Esophagus (tissue), 2 donors: ENCODE data around the gene MATK. TPM values are rescaled to one million over a fixed set of nuclear protein-coding genes. Genes with fewer than 3 reads are reported as not detected.

Source experiments
- H3K27ac ChIP-seq, 2 donors: one replicate each; pipeline ENCODE4 v1.5.1; 2013; ENCODE audit warnings: low read depth in 2 of 2, mild to moderate bottlenecking in 2 of 2, inconsistent platforms in 1 of 2, low read length in 1 of 2, moderate library complexity in 1 of 2
- H3K27me3 ChIP-seq, 2 donors: one replicate each; pipeline ENCODE4 v1.6.1; 2013; ENCODE audit warnings: low read length in 2 of 2, control low read depth in 1 of 2, mild to moderate bottlenecking in 1 of 2; ENCODE audit not compliant: insufficient read depth in 2 of 2, control insufficient read depth in 1 of 2
- H3K36me3 ChIP-seq, 2 donors: one replicate each; pipeline ENCODE4 v1.6.1; 2013; ENCODE audit warnings: low read length in 1 of 2; ENCODE audit not compliant: control insufficient read depth in 2 of 2, insufficient read depth in 2 of 2
- H3K4me1 ChIP-seq, 2 donors: one replicate each; pipeline ENCODE4 v1.6.1; 2013; ENCODE audit warnings: low read length in 1 of 2; ENCODE audit not compliant: control insufficient read depth in 2 of 2, insufficient read depth in 2 of 2
- H3K4me3 ChIP-seq, 2 donors: one replicate each; pipeline ENCODE4 v1.5.1; 2013; ENCODE audit warnings: low read length in 2 of 2, mild to moderate bottlenecking in 2 of 2, low read depth in 1 of 2, moderate library complexity in 1 of 2
- H3K9me3 ChIP-seq, 2 donors: one replicate each; pipeline ENCODE4 v1.6.1; 2013; ENCODE audit warnings: mild to moderate bottlenecking in 2 of 2, low read depth in 1 of 2, low read length in 1 of 2, moderate library complexity in 1 of 2; ENCODE audit not compliant: control insufficient read depth in 2 of 2, insufficient read depth in 1 of 2
- WGBS, 2 donors: extraction: QIAGEN DNeasy Blood & Tissue Kit; methylation state at CpG; one replicate each; pipeline ENCODE4 v1.1.7; 2013; 5-methylcytosine and 5-hydroxymethylcytosine counted together
- polyA plus RNA-seq, 2 donors: library from polyadenylated mRNA; stranded (reverse); fragments of 200-250 nt; gene quantifications; one replicate each; pipeline ENCODE4 v1.2.3, GENCODE V29; 2013
- donor health status: healthy with polysubstance abuse.
- donor health status: Bipolar disorder and iron deficiency.

MATK gene
- polyA plus RNA-seq = 1 to 10 TPM; 2.4 to 2.6 TPM

GRCh38 chr19:3785938-3786824 lies at the start of gene MATK:
TSS of gene MATK (minus strand) at chr19:3786381. CDS start at chr19:3785135, 1,246 bp downstream.
- Histone ChIP-seq H3K27ac (no peak within 1 kb of the TSS), H3K27me3 (no peaks in the 10 kb centered on the region)
- WGBS, 2 donors = 5 to 6% methylated on average over 66 to 101 of the region's 101 CpGs

GRCh38 chr19:3835055-3835435 lies 48.9 kb upstream of the MATK start:
- no peaks in the 10 kb centered on the region for H3K27me3 ChIP-seq
- 84 to 93% methylated on average over 9 of the region's 9 CpGs for WGBS, 2 donors
- no peak overlapping the region for H3K27ac ChIP-seq
- no peaks in the 10 kb centered on the region for H3K4me1 ChIP-seq
- H3K36me3 ChIP-seq = no peaks in the 10 kb centered on the region
- H3K4me3 ChIP-seq = no peak overlapping the region
- peaks cover 0 to 11% of the 10 kb centered on the region in 2 donors for H3K9me3 ChIP-seq

More at GRCh38 chr19:3785938-3786824, at the start of gene MATK:
- H3K9me3 ChIP-seq = peaks cover 16 to 26% of the 10 kb centered on the region in 2 donors
- H3K4me3 ChIP-seq = peak within 1 kb of the TSS; percentile 41 to 55
- H3K4me1 ChIP-seq = peaks cover 4 to 9% of the 10 kb centered on the region in 2 donors
- no peaks in the 10 kb centered on the region for H3K36me3 ChIP-seq

GRCh38 chr19:3834349-3835054 lies 48.3 kb upstream of the MATK start:
- H3K9me3 ChIP-seq = peaks cover 0 to 11% of the 10 kb centered on the region in 2 donors
- no peaks in the 10 kb centered on the region for H3K4me1 ChIP-seq
- H3K27me3 ChIP-seq = no peaks in the 10 kb centered on the region
- no peak overlapping the region for H3K27ac ChIP-seq
- WGBS, 2 donors = 85 to 87% methylated on average over 34 to 35 of the region's 35 CpGs
- H3K4me3 ChIP-seq = no peak overlapping the region
- no peaks in the 10 kb centered on the region for H3K36me3 ChIP-seq

GRCh38 chr19:3833578-3834348 lies 47.6 kb upstream of the MATK start:
- Histone ChIP-seq H3K4me3 (no peak overlapping the region), H3K27me3 (no peaks in the 10 kb centered on the region), H3K27ac (no peak overlapping the region), H3K4me1 (no peaks in the 10 kb centered on the region), H3K9me3 (peaks cover 0 to 11% of the 10 kb centered on the region in 2 donors), H3K36me3 (no peaks in the 10 kb centered on the region)
- 66 to 71% methylated on average over 34 of the region's 34 CpGs for WGBS, 2 donors

GRCh38 chr19:3832001-3832400 lies 45.8 kb upstream of the MATK start:
- H3K4me1 ChIP-seq = no peaks in the 10 kb centered on the region
- H3K36me3 ChIP-seq = no peaks in the 10 kb centered on the region
- no peak overlapping the region for H3K27ac ChIP-seq
- no peaks in the 10 kb centered on the region for H3K9me3 ChIP-seq
- WGBS, 2 donors = 73 to 78% methylated on average over 6 of the region's 6 CpGs
- H3K27me3 ChIP-seq = no peaks in the 10 kb centered on the region
- no peak overlapping the region for H3K4me3 ChIP-seq

- H3K4me3 ChIP-seq = no peak overlapping the region
- H3K36me3 ChIP-seq = no peaks in the 10 kb centered on the region
Measured at GRCh38 chr19:3831601-3832000, 45.4 kb upstream of the MATK start.

GRCh38 chr19:3830621-3831589 lies 44.7 kb upstream of the MATK start:
- H3K9me3 ChIP-seq = no peaks in the 10 kb centered on the region
- H3K4me1 ChIP-seq = no peaks in the 10 kb centered on the region
- no peak overlapping the region for H3K27ac ChIP-seq
- WGBS, 2 donors = 68 to 69% methylated on average over 45 of the region's 45 CpGs
- H3K4me3 ChIP-seq = no peak overlapping the region
- no peaks in the 10 kb centered on the region for H3K36me3 ChIP-seq
- no peaks in the 10 kb centered on the region for H3K27me3 ChIP-seq

More at GRCh38 chr19:3831601-3832000, 45.4 kb upstream of the MATK start:
- no peak overlapping the region for H3K27ac ChIP-seq
- WGBS, 2 donors = 72 to 77% methylated on average over 19 of the region's 19 CpGs
- H3K4me1 ChIP-seq = no peaks in the 10 kb centered on the region
- no peaks in the 10 kb centered on the region for H3K27me3 ChIP-seq
- no peaks in the 10 kb centered on the region for H3K9me3 ChIP-seq

- no peak overlapping the region for H3K27ac ChIP-seq
- no peak overlapping the region for H3K4me3 ChIP-seq
- H3K36me3 ChIP-seq = no peaks in the 10 kb centered on the region
- no peaks in the 10 kb centered on the region for H3K4me1 ChIP-seq
- H3K9me3 ChIP-seq = no peaks in the 10 kb centered on the region
- 94 to 95% methylated on average over 24 to 26 of the region's 26 CpGs for WGBS, 2 donors
- no peaks in the 10 kb centered on the region for H3K27me3 ChIP-seq
Measured at GRCh38 chr19:3827306-3827705, 41.1 kb upstream of the MATK start.
